Measurements from ENCODE around the gene PHLPP2.
"Not testable (repeated sequence)": the region's sequence is repeated elsewhere in the genome, so short reads cannot be mapped to it uniquely, and the experiment has no call there.

Gene PHLPP2

DNA sequence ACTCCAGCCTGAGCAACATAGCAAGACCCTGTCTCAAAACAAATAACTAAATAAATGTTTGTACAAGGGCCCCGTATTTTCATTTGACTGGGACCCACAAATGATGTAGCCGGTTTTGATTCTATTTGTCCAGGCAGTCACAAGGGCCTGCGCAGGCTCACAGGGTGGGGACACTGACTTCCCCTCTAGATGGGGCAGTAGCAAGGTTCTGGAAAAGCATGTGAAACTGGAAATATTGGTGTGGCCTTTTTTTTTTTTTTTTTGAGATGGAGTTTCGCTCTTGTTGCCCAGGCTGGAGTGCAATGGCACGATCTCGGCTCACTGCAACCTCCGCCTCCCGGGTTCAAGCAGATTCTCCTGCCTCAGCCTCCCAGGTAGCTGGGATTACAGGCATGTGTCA is 109.5 kb downstream of the PHLPP2 start:
- not testable (repeated sequence) for DNase-seq (ENCODE audit: low spot score)

DNA sequence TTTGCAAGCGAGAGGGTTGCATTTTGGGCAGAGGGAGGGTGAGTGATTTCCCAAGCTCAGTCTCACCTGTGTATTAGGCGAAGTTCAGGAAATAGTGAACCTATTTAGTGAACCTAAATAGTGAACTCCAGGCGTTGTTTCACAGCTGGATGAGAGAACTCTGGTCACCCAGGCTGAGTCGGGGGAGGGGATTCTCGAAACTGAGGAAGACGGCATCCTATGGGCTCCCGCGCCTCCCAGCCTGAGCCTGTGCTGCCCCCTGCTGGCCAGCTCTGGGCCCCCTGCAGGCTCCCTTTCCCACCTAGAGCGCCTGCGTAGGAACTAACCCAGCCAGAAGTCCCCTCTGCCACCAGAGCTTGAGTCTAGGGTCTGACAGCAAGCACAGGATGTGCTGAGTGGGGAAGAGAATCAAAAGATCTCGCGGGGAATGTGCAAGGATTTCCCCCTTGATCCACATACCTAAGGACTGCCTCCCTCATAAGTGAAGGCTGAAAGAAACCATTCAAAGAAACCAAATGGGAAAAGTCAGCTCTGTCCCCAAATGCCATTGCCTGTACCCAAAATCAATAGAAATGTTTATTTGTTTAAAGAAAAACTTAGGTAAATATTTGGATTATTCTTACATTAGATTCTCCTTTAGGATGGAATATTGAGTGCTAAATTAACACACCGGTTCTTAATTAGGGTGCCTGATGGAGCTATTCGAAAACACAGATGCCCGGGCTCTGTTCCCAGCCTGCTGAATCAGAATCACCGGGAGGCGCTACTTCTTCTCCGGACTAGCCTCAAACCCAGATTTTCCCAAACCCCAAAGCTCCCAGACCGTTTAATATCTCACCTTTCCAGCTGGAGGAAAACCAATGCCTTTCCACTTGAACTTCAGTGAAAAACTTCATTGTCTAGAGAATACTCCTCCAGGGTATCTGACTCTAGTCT is 113.3 kb downstream of the PHLPP2 start:
- peak; percentile 72 for DNase-seq (ENCODE audit: low spot score)

DNA sequence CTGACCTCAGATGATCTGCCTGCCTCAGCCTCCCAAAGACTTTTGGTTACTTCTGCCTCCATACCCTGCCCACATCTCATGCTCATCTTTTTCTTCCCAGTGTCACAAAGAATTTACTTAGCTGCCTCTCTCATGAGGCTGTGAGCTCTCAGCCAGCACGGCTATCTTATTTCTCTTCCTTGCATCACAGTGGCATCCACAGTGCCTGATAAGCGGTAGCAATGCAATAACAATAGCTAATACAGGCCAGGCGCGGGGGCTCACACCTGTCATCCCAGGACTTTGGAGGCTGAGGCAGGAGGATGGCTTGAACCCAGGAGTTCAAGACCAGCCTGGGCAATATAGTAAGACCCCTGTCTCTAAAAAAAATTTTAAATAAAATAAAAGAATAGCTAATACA is 114.1 kb downstream of the PHLPP2 start:
- DNase-seq (ENCODE audit: low spot score) = no peak

DNA sequence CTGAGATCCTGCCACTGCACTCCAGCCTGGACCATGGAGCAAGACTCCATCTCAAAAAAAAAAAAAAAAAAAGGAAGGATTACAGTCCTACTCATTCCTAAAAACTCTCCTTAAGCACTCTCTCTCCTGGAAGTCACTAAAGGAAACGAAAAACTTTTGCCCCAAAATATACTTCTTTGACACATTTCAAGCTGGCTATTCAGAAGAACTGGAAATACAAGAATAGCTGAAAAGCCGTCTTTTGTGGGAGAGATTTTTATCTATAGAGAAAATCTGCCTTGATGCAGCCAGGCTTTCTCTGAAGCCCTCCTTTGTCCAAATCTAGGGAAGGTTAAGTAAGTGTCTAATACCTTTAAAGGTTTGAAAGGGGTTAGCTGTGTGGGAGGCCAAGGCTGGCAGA is 115.4 kb downstream of the PHLPP2 start:
- no peak for DNase-seq (ENCODE audit: low spot score)

DNA sequence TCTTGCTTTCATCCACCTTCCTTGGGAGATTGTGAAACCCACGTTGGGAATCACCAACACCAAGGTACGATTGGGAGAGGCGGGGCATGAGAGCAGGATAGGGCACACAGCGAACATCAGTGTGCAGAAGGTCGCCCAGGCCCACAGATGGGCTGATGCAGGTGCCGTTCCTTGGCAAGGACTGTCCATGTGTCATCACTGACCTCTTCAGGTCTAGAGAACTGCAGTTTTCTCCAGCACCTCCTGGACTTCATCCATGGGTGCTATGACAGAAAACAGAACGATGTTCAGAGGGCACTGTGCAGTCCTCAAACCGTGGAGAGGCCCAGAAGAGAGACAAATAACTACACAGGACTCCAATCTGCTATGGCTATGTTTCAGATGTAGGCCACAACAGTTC is 123.7 kb downstream of the PHLPP2 start:
- no peak for DNase-seq (ENCODE audit: low spot score)

DNA sequence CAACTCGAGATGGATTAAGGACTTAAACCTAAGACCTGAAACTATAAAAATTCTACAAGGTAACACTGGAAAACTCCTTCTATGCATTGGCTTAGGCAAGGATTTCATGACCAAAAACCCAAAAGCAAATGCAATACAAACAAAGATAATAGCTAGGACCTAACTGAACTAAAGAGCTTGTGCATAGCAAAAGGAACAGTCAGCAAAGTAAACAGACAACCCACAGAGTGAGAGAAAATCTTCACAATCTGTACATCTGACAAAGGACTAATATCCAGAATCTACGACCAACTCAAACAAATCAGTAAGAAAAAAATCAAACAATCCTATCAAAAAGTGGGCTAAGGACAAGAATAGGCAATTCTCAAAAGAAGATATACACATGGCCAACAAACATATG is 126.1 kb downstream of the PHLPP2 start:
- not testable (repeated sequence) for DNase-seq (ENCODE audit: low spot score)

DNA sequence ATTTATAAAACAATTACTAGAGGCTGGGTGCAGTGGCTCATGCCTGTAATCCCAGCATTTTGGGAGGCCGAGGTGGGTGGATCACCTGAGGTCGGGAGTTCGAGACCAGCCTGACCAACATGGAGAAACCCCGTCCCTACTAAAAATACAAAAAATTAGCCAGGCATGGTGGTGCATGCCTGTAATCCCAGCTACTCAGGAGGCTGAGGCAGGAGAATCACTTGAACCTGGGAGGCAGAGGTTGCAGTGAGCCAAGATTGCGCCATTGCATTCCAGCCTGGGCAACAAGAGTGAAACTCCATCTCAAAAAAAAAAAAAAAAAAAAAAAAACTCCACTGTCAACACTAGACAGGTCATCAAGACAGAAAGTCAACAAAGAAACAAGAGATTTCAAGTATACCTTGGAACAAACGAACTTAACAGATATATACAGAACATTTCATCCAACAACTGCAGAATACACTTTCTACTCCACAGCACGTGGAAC is 129.1 kb downstream of the PHLPP2 start:
- DNase-seq (ENCODE audit: low spot score) = not testable (repeated sequence)
